SU-DHL-6 (cell line): Measurements from ENCODE around the gene ADARB2.

Experiments used
- H2AFZ ChIP-seq: fragments of 200-600 bp; sonication (generic); 2 replicates; pipeline ENCODE4 v1.6.1; 2014; ENCODE audit warnings: low read depth, mild to moderate bottlenecking, moderate library complexity, mixed read lengths, antibody characterized with exemption, low read length; ENCODE audit not compliant: severe bottlenecking
- H3F3A ChIP-seq: fragments of 200-600 bp; shearing (Covaris generic); 2 replicates; pipeline ENCODE4 v1.6.0; 2016; ENCODE audit warnings: antibody characterized with exemption, mild to moderate bottlenecking; ENCODE audit not compliant: insufficient read depth
- H3K27ac ChIP-seq: fragments of 200-600 bp; sonication (generic); 2 replicates; pipeline ENCODE4 v1.5.1; 2016; ENCODE audit warnings: low read depth, mild to moderate bottlenecking, low read length, moderate library complexity, mixed read lengths
- H3K27me3 ChIP-seq: fragments of 200-600 bp; sonication (generic), shearing (Covaris generic); 2 replicates; pipeline ENCODE4 v1.6.0; 2014; ENCODE audit warnings: mild to moderate bottlenecking, low read length
- H3K36me3 ChIP-seq: fragments of 200-600 bp; sonication (generic); 2 replicates; pipeline ENCODE4 v1.6.1; 2014; ENCODE audit warnings: mild to moderate bottlenecking, low read length, mixed read lengths
- H3K4me2 ChIP-seq: fragments of 300-600, 200-600 bp; shearing (Covaris generic), sonication (generic); 2 replicates; pipeline ENCODE4 v1.6.0; 2014; ENCODE audit warnings: low read length, low read depth, mild to moderate bottlenecking; ENCODE audit not compliant: poor library complexity, severe bottlenecking
- H3K4me3 ChIP-seq: fragments of 200-600 bp; sonication (generic); 2 replicates; pipeline ENCODE4 v1.5.1; 2014; ENCODE audit warnings: antibody characterized with exemption, low read length, mild to moderate bottlenecking, mixed read lengths; ENCODE audit not compliant: insufficient read depth, poor library complexity, severe bottlenecking
- H3K79me2 ChIP-seq: fragments of 200-600 bp; sonication (generic); 2 replicates; pipeline ENCODE4 v1.6.1; 2014; ENCODE audit warnings: mild to moderate bottlenecking, low read length, moderate library complexity; ENCODE audit not compliant: insufficient read depth
- H3K9ac ChIP-seq: fragments of 200-600 bp; sonication (generic); 2 replicates; pipeline ENCODE4 v1.7.0; 2014; ENCODE audit warnings: mild to moderate bottlenecking, low read length
- H3K9me2 ChIP-seq: fragments of 200-600 bp; sonication (generic); replicated peaks from 2 replicates; pipeline ENCODE4 v1.6.1; 2014; ENCODE audit warnings: low read length; ENCODE audit not compliant: insufficient read depth
- H3K9me3 ChIP-seq: fragments of 200-600 bp; sonication (generic); 2 replicates; pipeline ENCODE4 v1.6.1; 2014; ENCODE audit warnings: low read length, mixed read lengths; ENCODE audit not compliant: insufficient read depth
- H4K20me1 ChIP-seq: fragments of 200-600 bp; sonication (generic); 2 replicates; pipeline ENCODE4 v1.6.1; 2014; ENCODE audit warnings: low read depth, mild to moderate bottlenecking, antibody characterized with exemption, low read length, moderate library complexity, mixed read lengths
- CTCF ChIP-seq: fragments of 200-600 bp; sonication (generic); IDR thresholded peaks from one replicate; pipeline ENCODE4 v1.5.1; 2017; ENCODE audit warnings: antibody characterized with exemption, mild to moderate bottlenecking, low read length, moderate library complexity; ENCODE audit not compliant: insufficient read depth, poor library complexity, severe bottlenecking
- EZH2phosphoT487 ChIP-seq: fragments of 200-600 bp; sonication (generic), shearing (Covaris generic); conservative IDR thresholded peaks from 2 replicates; pipeline ENCODE4 v1.6.1; 2018; ENCODE audit warnings: mild to moderate bottlenecking, antibody characterized with exemption, low read length, moderate library complexity, mixed read lengths

The ADARB2 gene

DNA sequence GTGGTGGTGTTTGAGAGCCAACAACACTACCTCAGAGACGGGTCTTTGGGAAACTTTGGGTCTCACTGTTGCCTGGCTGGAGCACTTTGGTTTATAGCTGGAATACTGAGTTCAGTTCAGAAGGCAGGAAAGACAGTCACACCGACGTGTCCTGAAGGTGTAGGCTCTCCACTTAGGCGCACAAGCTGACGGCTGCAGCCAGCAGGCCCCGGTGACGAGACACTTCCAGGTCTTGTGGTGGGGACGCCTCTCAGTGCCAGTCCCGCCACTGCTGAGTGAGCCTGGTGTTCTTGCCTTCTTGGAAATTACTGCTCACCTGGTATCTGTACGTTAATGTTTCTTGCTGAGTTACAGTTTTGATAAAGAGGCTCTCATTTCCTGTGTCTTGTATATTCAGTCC, 607.1 kb downstream of the ADARB2 start:
- Histone ChIP-seq H3K9me3 (no peaks in the 10 kb centered on the region), H3K79me2 (no peaks in the 10 kb centered on the region), H3F3A (no peaks in the 10 kb centered on the region), H2AFZ (no peak overlapping the region), H4K20me1 (no peaks in the 10 kb centered on the region), H3K27ac (no peak overlapping the region), H3K9me2 (no peaks in the 10 kb centered on the region), H3K36me3 (no peaks in the 10 kb centered on the region), H3K4me3 (no peak overlapping the region), H3K27me3 (no peaks in the 10 kb centered on the region), H3K9ac (no peak overlapping the region), H3K4me2 (no peak overlapping the region)
- TF ChIP-seq EZH2phosphoT487 (no peak), CTCF (no peak)

GRCh38 chr10:1128649-1129048, 608.7 kb downstream of the ADARB2 start:
- H3K4me3 ChIP-seq, result no peak overlapping the region
- no peaks in the 10 kb centered on the region for H3K9me3 ChIP-seq
- no peak overlapping the region for H3K9ac ChIP-seq
- no peak overlapping the region for H2AFZ ChIP-seq
- no peaks in the 10 kb centered on the region for H3K27me3 ChIP-seq
- no peak for TF ChIP-seq EZH2phosphoT487
- no peak for TF ChIP-seq CTCF
- no peak overlapping the region for H3K27ac ChIP-seq
- no peaks in the 10 kb centered on the region for H3K79me2 ChIP-seq
- no peak overlapping the region for H3K4me2 ChIP-seq
- no peaks in the 10 kb centered on the region for H3F3A ChIP-seq
- H3K9me2 ChIP-seq, result no peaks in the 10 kb centered on the region
- no peaks in the 10 kb centered on the region for H3K36me3 ChIP-seq
- H4K20me1 ChIP-seq, result no peaks in the 10 kb centered on the region

GRCh38 chr10:1128115-1128514, 609.2 kb downstream of the ADARB2 start:
- Histone ChIP-seq H3F3A (no peaks in the 10 kb centered on the region), H3K9me2 (no peaks in the 10 kb centered on the region), H3K9me3 (no peaks in the 10 kb centered on the region), H3K27ac (no peak overlapping the region), H2AFZ (no peak overlapping the region), H3K36me3 (no peaks in the 10 kb centered on the region), H3K4me2 (no peak overlapping the region), H4K20me1 (no peaks in the 10 kb centered on the region), H3K9ac (no peak overlapping the region), H3K4me3 (no peak overlapping the region), H3K27me3 (no peaks in the 10 kb centered on the region), H3K79me2 (no peaks in the 10 kb centered on the region)
- TF ChIP-seq EZH2phosphoT487, result no peak
- TF ChIP-seq CTCF, result no peak

DNA sequence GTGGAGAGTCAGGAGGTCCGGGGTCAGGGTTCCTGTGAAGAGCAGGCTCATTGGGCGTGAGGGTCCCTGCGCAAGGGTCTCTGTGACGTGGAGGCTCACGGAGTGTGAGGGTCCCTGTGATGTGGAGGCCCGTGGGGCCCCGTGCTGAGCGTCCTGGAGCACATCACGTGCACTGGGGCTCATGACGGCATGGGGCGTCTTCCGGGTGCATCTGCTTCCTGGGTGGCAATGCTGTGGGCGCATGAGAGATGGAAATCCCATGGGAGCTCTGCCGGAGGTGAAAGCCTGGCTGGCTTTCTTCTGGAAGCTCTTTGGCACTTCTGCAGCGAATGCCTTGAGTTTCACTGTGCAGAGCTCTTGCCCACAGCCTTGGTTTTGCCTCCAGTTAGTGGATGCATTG, 609.7 kb downstream of the ADARB2 start:
- Histone ChIP-seq H4K20me1 (no peaks in the 10 kb centered on the region), H3K36me3 (no peaks in the 10 kb centered on the region)

More for the DNA sequence above, 609.7 kb downstream of the ADARB2 start:
- H2AFZ ChIP-seq, result no peak overlapping the region
- H3K4me2 ChIP-seq, result no peak overlapping the region
- no peaks in the 10 kb centered on the region for H3K27me3 ChIP-seq
- no peaks in the 10 kb centered on the region for H3K9me2 ChIP-seq
- no peaks in the 10 kb centered on the region for H3F3A ChIP-seq
- H3K9ac ChIP-seq, result no peak overlapping the region
- H3K9me3 ChIP-seq, result no peaks in the 10 kb centered on the region
- no peak overlapping the region for H3K27ac ChIP-seq
- no peak overlapping the region for H3K4me3 ChIP-seq
- TF ChIP-seq EZH2phosphoT487, result no peak
- TF ChIP-seq CTCF, result no peak
- H3K79me2 ChIP-seq, result no peaks in the 10 kb centered on the region
